Mesenchymal stem cell (in vitro differentiated cells and primary cell): Measurements from ENCODE around the gene PTPRQ.
A peak's percentile ranks its signal among the peaks of the same experiment; 100 is the strongest.

Experiments
- DNase-seq: peaks from one replicate; pipeline ENCODE4 v3.0.0-alpha.2; 2013
- H2AFZ ChIP-seq: one replicate; pipeline ENCODE4 v1.6.1; 2013; ENCODE audit warnings: low read depth, mild to moderate bottlenecking, control low read depth, inconsistent platforms, low read length, moderate library complexity
- H2AK5ac ChIP-seq: 2 replicates; pipeline ENCODE4 v1.6.1; 2013; ENCODE audit warnings: low read length, moderate library complexity, mild to moderate bottlenecking, inconsistent platforms; ENCODE audit not compliant: severe bottlenecking
- H2BK120ac ChIP-seq: one replicate; pipeline ENCODE4 v1.6.1; 2013; ENCODE audit warnings: low read depth, mild to moderate bottlenecking, inconsistent platforms, low read length, moderate library complexity
- H2BK12ac ChIP-seq, 2 experiments: one replicate each; pipeline ENCODE4 v1.6.1; 2013; ENCODE audit warnings: inconsistent platforms in 2 of 2, low read length in 2 of 2, mild to moderate bottlenecking in 2 of 2, moderate library complexity in 2 of 2, control low read depth in 1 of 2
- H2BK15ac ChIP-seq: one replicate; pipeline ENCODE4 v1.6.1; 2013; ENCODE audit warnings: mild to moderate bottlenecking, low read depth, inconsistent platforms; ENCODE audit not compliant: poor library complexity, severe bottlenecking
- H2BK5ac ChIP-seq: 2 replicates; pipeline ENCODE4 v1.6.1; 2013; ENCODE audit warnings: low read depth, mild to moderate bottlenecking, low read length, control low read depth, inconsistent platforms; ENCODE audit not compliant: poor library complexity, severe bottlenecking
- H3K14ac ChIP-seq, 2 experiments: one replicate each; pipeline ENCODE4 v1.6.1; 2013; ENCODE audit warnings: inconsistent platforms in 2 of 2, low read length in 2 of 2, control low read depth in 1 of 2, mild to moderate bottlenecking in 1 of 2, moderate library complexity in 1 of 2
- H3K18ac ChIP-seq, 2 experiments: one replicate each; pipeline ENCODE4 v1.6.1; 2013; ENCODE audit warnings: inconsistent platforms in 2 of 2, low read length in 2 of 2, control low read depth in 1 of 2, low read depth in 1 of 2, mild to moderate bottlenecking in 1 of 2
- H3K23ac ChIP-seq, 2 experiments: one replicate each; pipeline ENCODE4 v1.6.1; 2013; ENCODE audit warnings: inconsistent platforms in 2 of 2, low read length in 2 of 2, mild to moderate bottlenecking in 2 of 2, moderate library complexity in 2 of 2, control low read depth in 1 of 2
- H3K27ac ChIP-seq: 2 replicates; pipeline ENCODE4 v1.5.1; 2013; ENCODE audit warnings: mild to moderate bottlenecking, moderate library complexity, low read length, control low read depth, inconsistent platforms; ENCODE audit not compliant: poor library complexity, severe bottlenecking
- H3K27me3 ChIP-seq, 2 experiments: 2 replicates each; pipeline versions ENCODE4 v1.6.1 to v1.7.0; 2013; ENCODE audit warnings: low read length in 2 of 2, mild to moderate bottlenecking in 2 of 2, moderate library complexity in 2 of 2, control low read depth in 1 of 2, inconsistent platforms in 1 of 2; ENCODE audit not compliant: control insufficient read depth in 1 of 2, insufficient read depth in 1 of 2
- H3K36me3 ChIP-seq, 2 experiments: 2 replicates each; pipeline versions ENCODE4 v1.6.1 to v1.7.0; 2013; ENCODE audit warnings: low read length in 2 of 2, control low read depth in 1 of 2, inconsistent platforms in 1 of 2, low read depth in 1 of 2, mild to moderate bottlenecking in 1 of 2; ENCODE audit not compliant: insufficient read depth in 2 of 2, control insufficient read depth in 1 of 2
- H3K4ac ChIP-seq, 2 experiments: one replicate each; pipeline ENCODE4 v1.6.1; 2013; ENCODE audit warnings: inconsistent platforms in 2 of 2, low read length in 2 of 2, mild to moderate bottlenecking in 2 of 2, moderate library complexity in 2 of 2, control low read depth in 1 of 2, low read depth in 1 of 2
- H3K4me1 ChIP-seq: 2 replicates; pipeline ENCODE4 v1.6.1; 2013; ENCODE audit warnings: low read depth, low read length, control low read depth; ENCODE audit not compliant: control insufficient read depth, insufficient read depth
- H3K4me2 ChIP-seq: 2 replicates; pipeline ENCODE4 v1.6.1; 2013; ENCODE audit warnings: low read length, mild to moderate bottlenecking, inconsistent platforms; ENCODE audit not compliant: poor library complexity, severe bottlenecking
- H3K4me3 ChIP-seq, 2 experiments: 2 replicates each; pipeline versions ENCODE4 v1.5.1 to v1.7.0; 2013; ENCODE audit warnings: low read length in 2 of 2, mild to moderate bottlenecking in 2 of 2, control low read depth in 1 of 2, low read depth in 1 of 2; ENCODE audit not compliant: insufficient read depth in 1 of 2
- H3K79me1 ChIP-seq: replicated peaks from 2 replicates; pipeline ENCODE4 v1.6.1; 2013; ENCODE audit warnings: mild to moderate bottlenecking, control low read depth, low read length, inconsistent platforms; ENCODE audit not compliant: poor library complexity, severe bottlenecking
- H3K9ac ChIP-seq: 2 replicates; pipeline ENCODE4 v1.7.0; 2013; ENCODE audit warnings: mild to moderate bottlenecking, low read length, moderate library complexity
- H3K9me3 ChIP-seq: 2 replicates; pipeline ENCODE4 v1.7.0; 2013; ENCODE audit warnings: mild to moderate bottlenecking, low read length; ENCODE audit not compliant: control insufficient read depth
- H4K8ac ChIP-seq: one replicate; pipeline ENCODE4 v1.6.1; 2013; ENCODE audit warnings: inconsistent platforms, mild to moderate bottlenecking, low read length, moderate library complexity
- H4K91ac ChIP-seq: one replicate; pipeline ENCODE4 v1.6.1; 2013; ENCODE audit warnings: mild to moderate bottlenecking, low read length, inconsistent platforms
- WGBS: methylation state at CpG from one replicate; pipeline ENCODE4 v1.1.7; 2013; ENCODE audit warnings: mixed read lengths; 5-methylcytosine and 5-hydroxymethylcytosine counted together

Gene PTPRQ

GRCh38 chr12:80625051-80625450 lies 181.0 kb downstream of the PTPRQ start:
- H3K9ac ChIP-seq = no peak overlapping the region
- H2AFZ ChIP-seq = no peak overlapping the region
- H3K9me3 ChIP-seq = no peaks in the 10 kb centered on the region
- no peak overlapping the region for H2BK15ac ChIP-seq
- H3K4ac ChIP-seq = no peak overlapping the region
- H3K27me3 ChIP-seq = no peaks in the 10 kb centered on the region
- no peak overlapping the region for H3K23ac ChIP-seq
- H3K27ac ChIP-seq = no peak overlapping the region
- H2BK5ac ChIP-seq = no peak overlapping the region
- no peaks in the 10 kb centered on the region for H3K79me1 ChIP-seq
- no peak overlapping the region for H2BK12ac ChIP-seq
- H4K91ac ChIP-seq = no peak overlapping the region
- no peak overlapping the region for H2BK120ac ChIP-seq
- no peaks in the 10 kb centered on the region for H3K4me1 ChIP-seq
- H3K14ac ChIP-seq = no peak overlapping the region
- no peak overlapping the region for H3K4me3 ChIP-seq
- H3K18ac ChIP-seq = no peak overlapping the region
- no peaks in the 10 kb centered on the region for H3K36me3 ChIP-seq
- no peak overlapping the region for H2AK5ac ChIP-seq
- no peak for DNase-seq
- H4K8ac ChIP-seq = no peak overlapping the region
- 93% methylated on average over 1 of the region's 1 CpG for WGBS
- H3K4me2 ChIP-seq = no peak overlapping the region

- no peak overlapping the region for H2BK12ac ChIP-seq
- no peak overlapping the region for H2BK5ac ChIP-seq
- no peak overlapping the region for H3K9ac ChIP-seq
- H4K91ac ChIP-seq = no peak overlapping the region
- no peak overlapping the region for H2BK15ac ChIP-seq
- 83% methylated on average over 2 of the region's 3 CpGs for WGBS
- no peaks in the 10 kb centered on the region for H3K4me1 ChIP-seq
- H3K18ac ChIP-seq = no peak overlapping the region
- no peaks in the 10 kb centered on the region for H3K27me3 ChIP-seq
- no peak overlapping the region for H2AK5ac ChIP-seq
- H3K36me3 ChIP-seq = no peaks in the 10 kb centered on the region
- H3K14ac ChIP-seq = no peak overlapping the region
- H2BK120ac ChIP-seq = no peak overlapping the region
- H3K79me1 ChIP-seq = no peaks in the 10 kb centered on the region
- no peak overlapping the region for H3K4me3 ChIP-seq
- no peak overlapping the region for H4K8ac ChIP-seq
- no peak overlapping the region for H2AFZ ChIP-seq
- no peak overlapping the region for H3K23ac ChIP-seq
- no peak overlapping the region for H3K27ac ChIP-seq
- no peak overlapping the region for H3K4ac ChIP-seq
- DNase-seq = no peak
- no peaks in the 10 kb centered on the region for H3K9me3 ChIP-seq
- H3K4me2 ChIP-seq = no peak overlapping the region
Observed at GRCh38 chr12:80625901-80626300, 181.9 kb downstream of the PTPRQ start.

GRCh38 chr12:80627782-80628181 lies 183.7 kb downstream of the PTPRQ start:
- Histone ChIP-seq H3K27ac (no peak overlapping the region), H2AK5ac (no peak overlapping the region), H2BK15ac (no peak overlapping the region), H4K91ac (no peak overlapping the region), H3K9ac (no peak overlapping the region), H4K8ac (no peak overlapping the region), H3K23ac (no peak overlapping the region), H3K18ac (no peak overlapping the region), H3K4me3 (no peak overlapping the region), H3K4me2 (no peak overlapping the region), H3K79me1 (no peaks in the 10 kb centered on the region), H2BK120ac (no peak overlapping the region), H2AFZ (no peak overlapping the region), H3K27me3 (no peaks in the 10 kb centered on the region), H3K9me3 (no peaks in the 10 kb centered on the region), H3K36me3 (no peaks in the 10 kb centered on the region), H2BK12ac (no peak overlapping the region), H3K14ac (no peak overlapping the region), H3K4ac (no peak overlapping the region), H3K4me1 (no peaks in the 10 kb centered on the region), H2BK5ac (no peak overlapping the region)
- DNase-seq = peak; percentile 80

GRCh38 chr12:80632835-80633234 lies 188.8 kb downstream of the PTPRQ start:
- DNase-seq = no peak
- Histone ChIP-seq H2AK5ac (no peak overlapping the region), H2BK120ac (no peak overlapping the region), H4K8ac (no peak overlapping the region), H3K27ac (no peak overlapping the region), H3K9me3 (no peaks in the 10 kb centered on the region), H3K4ac (no peak overlapping the region), H3K4me1 (no peaks in the 10 kb centered on the region), H2BK5ac (no peak overlapping the region), H3K4me2 (no peak overlapping the region), H3K9ac (no peak overlapping the region), H3K36me3 (no peaks in the 10 kb centered on the region), H3K79me1 (no peaks in the 10 kb centered on the region), H4K91ac (no peak overlapping the region), H3K27me3 (no peaks in the 10 kb centered on the region), H3K18ac (no peak overlapping the region), H2AFZ (no peak overlapping the region), H2BK15ac (no peak overlapping the region), H2BK12ac (no peak overlapping the region), H3K23ac (no peak overlapping the region), H3K4me3 (no peak overlapping the region), H3K14ac (no peak overlapping the region)
- 31% methylated on average over 4 of the region's 4 CpGs for WGBS
